KG1 (cell line): ENCODE results near the gene REP15.
"Not testable (repeated sequence)": the region's sequence is repeated elsewhere in the genome, so short reads cannot be mapped to it uniquely, and the experiment has no call there.

Experiments used
- DNase-seq: peaks from one replicate; lab custom pipeline; 2025; lab: John Stamatoyannopoulos, UW

The REP15 gene

GRCh38 chr12:27696293-27696652 is at the start of gene REP15:
Gene REP15 (plus strand): TSS chr12:27696447. CDS start chr12:27696563, 116 bp downstream.
- no peak for DNase-seq

DNA sequence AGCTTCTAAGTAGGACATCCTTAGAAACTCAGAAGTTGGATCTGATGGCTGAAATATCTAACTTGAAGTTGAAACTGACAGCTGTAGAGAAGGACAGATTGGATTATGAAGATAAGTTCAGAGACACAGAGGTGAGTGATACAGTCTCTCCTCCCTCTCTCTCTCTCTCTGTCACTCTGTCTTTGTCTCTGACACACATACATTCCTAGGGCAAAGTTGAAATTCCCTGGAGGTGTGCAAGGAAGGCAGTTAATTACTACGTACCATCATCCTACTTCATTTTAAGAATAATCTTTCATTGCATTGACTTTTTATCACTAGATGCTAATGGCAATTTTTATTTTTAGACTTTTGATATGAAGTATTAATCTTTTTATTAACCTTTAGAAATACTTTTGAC is 46.2 kb upstream of the REP15 start:
- DNase-seq: no peak

DNA sequence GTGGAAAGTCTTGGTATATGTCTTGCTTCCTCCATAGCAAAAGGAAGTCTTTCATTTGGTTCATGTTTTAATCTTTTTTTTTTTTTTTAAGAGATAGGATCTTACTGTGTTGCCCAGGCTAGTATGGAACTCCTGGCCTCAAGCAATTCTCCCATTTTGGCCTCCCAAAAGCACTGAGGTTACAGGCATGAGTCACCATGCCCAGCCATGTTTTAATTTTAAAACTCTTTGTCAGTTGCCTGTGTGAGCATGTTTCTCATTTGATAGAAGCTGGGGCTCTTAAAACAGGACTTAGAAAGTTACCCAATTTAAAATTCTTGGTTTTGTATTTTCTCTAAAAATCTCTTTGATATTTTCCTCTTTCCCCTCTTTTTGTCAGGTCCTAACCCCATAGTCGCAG is 45.0 kb upstream of the REP15 start:
- DNase-seq: no peak

- no peak for DNase-seq
These were observed 44.0 kb upstream of the REP15 start for GRCh38 chr12:27652174-27652763.

- no peak for DNase-seq
These were observed 42.6 kb upstream of the REP15 start for GRCh38 chr12:27653661-27654060.

GRCh38 chr12:27655476-27655875 is 40.8 kb upstream of the REP15 start:
- DNase-seq: not testable (repeated sequence)

DNA sequence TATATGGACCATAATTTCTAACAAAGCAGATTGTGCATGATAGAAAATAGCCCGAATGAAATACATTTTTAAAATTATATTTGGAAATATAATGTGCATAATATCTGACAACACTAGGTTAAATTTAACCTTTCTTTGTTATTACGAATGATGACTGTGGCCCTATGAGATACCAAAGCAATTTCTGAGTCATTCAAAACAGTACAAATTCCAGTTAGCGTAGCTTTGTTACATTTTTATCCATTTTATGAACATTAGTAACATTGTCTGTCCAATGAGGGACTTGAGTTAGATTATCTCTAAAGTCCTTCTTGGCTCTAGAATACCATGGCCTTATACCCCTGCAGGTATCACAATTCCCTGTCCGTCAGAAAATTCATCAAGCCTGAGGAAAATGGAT is 39.0 kb upstream of the REP15 start:
- no peak for DNase-seq

DNA sequence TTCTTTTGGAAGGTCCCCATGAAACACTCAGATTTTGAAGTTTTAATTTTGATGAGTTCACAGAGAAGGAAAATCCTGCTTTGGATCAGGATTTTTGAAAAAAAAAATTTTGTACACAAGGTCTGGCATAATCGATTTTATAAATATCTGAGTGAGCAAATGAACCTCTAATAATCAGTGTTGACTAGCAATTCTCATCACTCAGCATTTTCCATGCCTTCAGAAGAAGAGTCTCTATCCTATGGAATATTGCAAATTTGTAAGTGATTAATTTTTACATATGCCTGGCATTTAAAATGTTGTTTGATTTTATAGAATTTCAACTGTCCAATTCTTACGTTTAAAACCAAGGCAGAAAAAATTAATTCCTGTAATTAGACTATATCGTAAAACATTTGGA is 30.5 kb upstream of the REP15 start:
- no peak for DNase-seq

DNA sequence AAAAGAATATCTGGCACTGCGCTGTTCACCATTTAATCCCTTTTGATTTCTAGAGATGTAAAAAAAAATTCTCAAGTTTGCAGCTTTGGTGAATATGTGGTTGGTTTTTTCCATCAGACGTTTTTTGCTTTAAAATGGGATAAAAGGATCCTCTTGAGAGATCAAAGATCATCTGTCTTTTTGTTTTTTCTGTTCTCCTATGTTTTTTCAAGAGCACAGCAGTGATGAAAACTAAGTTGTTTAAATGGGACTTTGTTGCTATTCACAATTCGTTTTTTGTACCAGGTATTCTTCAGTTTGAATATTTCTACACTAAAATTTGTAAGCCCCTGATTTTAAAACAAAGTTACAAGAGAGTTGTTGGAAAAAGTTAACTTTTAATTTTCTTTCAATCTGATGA is 29.7 kb upstream of the REP15 start:
- no peak for DNase-seq

DNA sequence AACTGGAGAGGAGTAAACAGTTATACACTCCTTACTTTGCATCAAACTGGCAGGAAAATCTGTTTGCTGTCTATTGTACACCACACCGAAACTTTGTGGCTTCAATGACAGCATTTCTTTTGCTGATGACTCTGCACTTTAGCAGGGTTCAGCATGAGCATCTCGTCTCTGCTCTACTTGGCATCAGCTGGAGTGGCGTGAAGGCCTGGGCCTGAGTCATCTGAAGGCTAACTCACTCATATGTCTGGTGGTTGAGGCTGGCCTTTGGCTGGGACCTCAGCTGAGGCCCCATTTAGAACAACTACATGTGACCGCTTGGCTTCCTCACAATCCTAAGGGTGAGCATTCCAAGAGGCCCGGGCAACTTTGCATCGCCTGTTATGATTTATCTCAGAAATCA is 28.7 kb upstream of the REP15 start:
- DNase-seq: no peak

GRCh38 chr12:27672051-27672450 is 24.2 kb upstream of the REP15 start:
- no peak for DNase-seq

DNA sequence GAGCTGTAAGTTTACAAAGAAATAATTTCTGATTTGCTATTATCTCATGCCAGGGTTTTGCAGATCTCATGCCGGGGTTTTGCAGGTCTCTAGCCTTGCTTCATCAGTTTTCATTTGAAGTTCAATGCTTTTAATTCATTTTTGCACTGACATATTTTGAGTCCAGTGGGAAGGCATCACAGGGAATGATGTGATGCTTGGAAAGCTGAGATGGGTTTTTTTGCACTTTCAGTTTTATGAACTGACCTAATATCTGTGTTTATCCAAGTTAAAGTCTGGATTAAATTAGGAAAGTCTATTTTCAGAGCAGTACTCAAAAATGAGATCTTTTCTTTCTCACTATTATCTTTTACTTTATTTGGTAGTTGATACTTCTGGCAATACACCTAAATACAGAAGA is 23.6 kb upstream of the REP15 start:
- no peak for DNase-seq

- DNase-seq: no peak
These were observed 23.0 kb upstream of the REP15 start for GRCh38 chr12:27673101-27673718.

DNA sequence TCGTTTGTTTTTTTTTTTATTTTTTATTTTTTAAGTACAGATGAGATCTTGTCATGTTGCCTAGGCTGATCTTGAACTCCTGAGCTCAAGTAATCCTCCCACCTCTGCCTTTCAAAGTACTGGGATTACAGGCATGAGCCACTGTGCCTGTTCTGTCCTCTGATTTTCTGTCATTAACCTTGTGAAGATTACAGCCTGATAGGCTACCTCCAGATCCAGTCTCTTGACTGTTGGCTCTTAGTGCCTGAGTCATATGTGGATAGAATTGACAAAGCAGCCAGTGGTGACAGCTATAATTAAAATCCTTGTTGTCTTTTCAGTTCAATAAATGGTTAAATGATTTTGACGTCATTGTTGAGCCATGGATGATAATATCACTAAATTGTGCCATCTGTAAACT is 21.3 kb upstream of the REP15 start:
- DNase-seq: no peak

GRCh38 chr12:27680619-27681018 is 15.6 kb upstream of the REP15 start:
- no peak for DNase-seq

DNA sequence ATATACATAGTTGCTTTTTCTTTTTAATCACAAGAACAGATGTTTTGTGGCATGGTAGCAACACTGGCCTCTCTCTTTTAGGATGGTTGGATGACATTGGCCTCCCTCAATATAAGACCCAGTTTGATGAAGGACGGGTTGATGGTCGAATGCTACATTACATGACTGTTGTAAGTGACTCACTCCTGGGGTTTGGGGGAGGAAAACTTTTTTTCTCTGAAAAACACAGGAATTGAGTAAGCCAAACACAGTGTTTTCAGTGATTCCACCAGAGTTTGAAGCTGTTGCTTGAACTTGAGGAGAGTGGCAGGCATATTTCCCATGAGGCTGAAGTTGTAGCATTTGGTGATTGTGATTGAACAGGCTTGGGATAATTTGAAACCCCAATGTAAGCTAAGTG is 13.7 kb upstream of the REP15 start:
- no peak for DNase-seq

DNA sequence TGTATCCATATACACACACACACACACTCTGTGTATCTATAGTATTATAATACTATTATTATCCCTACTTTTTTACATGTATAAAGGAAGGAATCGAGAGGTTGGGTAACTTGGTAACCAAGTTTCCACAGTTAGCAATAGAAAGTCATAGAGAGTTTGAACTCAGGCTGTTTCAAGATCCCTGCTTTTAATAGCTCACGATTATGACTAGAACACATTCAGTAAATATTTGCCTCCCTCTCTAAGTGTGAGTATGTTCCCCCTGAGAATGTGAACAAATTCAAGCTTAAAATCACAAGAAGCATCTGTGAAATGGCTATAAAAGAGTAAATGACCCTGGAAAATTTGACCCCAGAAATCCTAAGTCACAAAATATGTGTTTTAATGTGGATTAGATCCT is 11.0 kb upstream of the REP15 start:
- DNase-seq: no peak

DNA sequence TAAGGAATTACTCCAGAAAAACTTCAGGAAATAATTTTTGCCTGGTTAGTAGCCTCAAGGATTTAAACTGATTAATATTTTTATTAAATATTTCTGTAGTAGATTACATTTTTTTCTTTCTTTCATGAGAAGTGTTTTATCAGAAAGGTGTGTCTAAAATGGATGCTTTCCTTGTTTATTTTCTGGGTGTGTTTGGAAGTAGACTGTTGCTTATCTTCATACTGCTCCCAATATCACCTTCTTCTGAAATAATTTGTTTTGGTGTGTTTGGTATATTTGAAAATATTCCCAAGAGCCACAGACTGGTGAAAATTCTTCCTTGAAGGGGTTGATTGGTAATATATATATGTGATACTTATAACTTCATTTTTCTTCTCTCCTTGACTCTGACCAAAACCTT is 10.1 kb upstream of the REP15 start:
- no peak for DNase-seq

- no peak for DNase-seq
These were observed 7.6 kb upstream of the REP15 start for GRCh38 chr12:27688671-27689070.

GRCh38 chr12:27689558-27690180 is 6.6 kb upstream of the REP15 start:
- no peak for DNase-seq

- DNase-seq: no peak
These were observed 2.8 kb upstream of the REP15 start for GRCh38 chr12:27693403-27693802.

DNA sequence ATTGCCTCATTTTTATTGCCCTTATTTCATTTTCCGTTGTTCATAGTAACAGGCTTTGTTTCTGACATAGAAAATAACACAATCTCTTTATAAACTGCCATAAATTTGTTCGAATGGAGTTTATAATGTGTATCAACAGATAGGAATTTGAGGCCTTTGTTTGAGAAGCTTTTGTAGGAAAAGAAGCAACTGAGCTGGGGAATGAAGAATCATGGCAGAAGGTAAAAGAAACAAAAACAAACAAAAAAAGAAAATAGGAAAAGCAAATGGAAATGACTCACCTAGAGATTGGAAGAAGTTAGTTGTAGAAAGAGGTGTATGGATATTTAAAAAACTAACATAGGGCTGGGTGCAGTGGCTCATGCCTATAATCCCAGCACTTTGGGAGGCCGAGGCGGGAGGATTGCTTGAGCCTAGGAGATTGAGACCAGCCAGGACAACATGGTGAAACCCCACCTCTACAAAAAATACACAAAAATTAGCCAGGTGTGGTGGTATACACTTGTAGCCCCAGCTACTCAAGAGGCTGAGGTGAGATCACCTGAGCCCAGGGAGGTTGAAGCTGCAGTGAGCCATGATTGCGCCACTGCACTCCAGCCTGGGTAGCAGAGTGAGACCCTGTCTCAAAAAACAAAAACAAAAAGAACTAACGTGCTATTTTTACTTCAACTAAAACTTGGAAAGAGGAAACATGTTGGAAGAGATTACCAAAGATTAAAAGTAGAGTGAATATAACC is 523 bp upstream of the REP15 start:
- DNase-seq: no peak

DNA sequence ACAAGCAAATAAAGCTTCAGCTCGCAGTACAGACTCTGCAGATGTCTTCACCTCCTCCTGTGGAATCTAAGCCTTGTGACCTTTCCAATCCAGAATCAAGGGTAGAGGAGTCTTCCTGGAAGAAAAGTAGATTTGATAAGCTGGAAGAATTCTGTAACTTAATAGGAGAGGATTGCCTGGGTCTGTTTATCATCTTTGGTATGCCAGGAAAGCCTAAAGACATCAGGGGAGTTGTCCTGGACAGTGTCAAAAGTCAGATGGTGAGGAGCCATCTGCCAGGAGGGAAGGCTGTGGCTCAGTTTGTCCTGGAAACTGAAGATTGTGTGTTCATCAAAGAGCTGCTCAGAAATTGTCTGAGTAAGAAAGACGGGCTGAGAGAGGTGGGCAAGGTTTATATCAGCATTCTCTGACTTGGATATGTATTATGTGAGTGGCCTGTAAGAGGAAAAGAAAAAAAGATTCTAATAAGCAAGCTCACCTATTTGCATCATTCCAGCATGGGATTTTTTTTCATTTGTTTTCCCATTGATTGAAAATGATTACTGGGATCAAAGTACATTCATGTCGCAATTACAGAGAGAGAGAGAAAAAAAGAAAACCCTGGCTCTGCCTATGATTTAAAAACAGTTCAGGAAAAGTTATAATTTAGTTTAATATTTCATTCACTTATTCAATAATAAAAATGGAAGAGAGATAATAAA is 767 bp downstream of the REP15 start:
- no peak for DNase-seq
